GM06990 (cell line): ENCODE data around the gene FAM161A.

Experiments
- DNase-seq: peaks from one replicate; pipeline ENCODE4 v3.0.0-alpha.2; 2011; ENCODE audit not compliant: insufficient read length; ENCODE audit errors: extremely low read depth
- H3K27me3 ChIP-seq: replicated peaks from 2 replicates; pipeline ENCODE4 v1.6.0; 2011; ENCODE audit warnings: low read length; ENCODE audit not compliant: control insufficient read depth, insufficient read depth
- H3K36me3 ChIP-seq: 2 replicates; pipeline ENCODE4 v1.5.1; 2011; ENCODE audit warnings: low read length; ENCODE audit not compliant: control insufficient read depth, insufficient read depth
- H3K4me3 ChIP-seq: replicated peaks from 2 replicates; pipeline ENCODE4 v1.5.1; 2011; ENCODE audit warnings: low read depth, mild to moderate bottlenecking, control low read depth, low read length
- TF ChIP-seq, protein P1 (sequence below): IDR thresholded peaks from 2 replicates; pipeline ENCODE4 v1.5.1; 2011; ENCODE audit warnings: low read length, control low read depth, mild to moderate bottlenecking, inconsistent platforms; ENCODE audit not compliant: insufficient read depth, poor library complexity, severe bottlenecking

Gene FAM161A

DNA sequence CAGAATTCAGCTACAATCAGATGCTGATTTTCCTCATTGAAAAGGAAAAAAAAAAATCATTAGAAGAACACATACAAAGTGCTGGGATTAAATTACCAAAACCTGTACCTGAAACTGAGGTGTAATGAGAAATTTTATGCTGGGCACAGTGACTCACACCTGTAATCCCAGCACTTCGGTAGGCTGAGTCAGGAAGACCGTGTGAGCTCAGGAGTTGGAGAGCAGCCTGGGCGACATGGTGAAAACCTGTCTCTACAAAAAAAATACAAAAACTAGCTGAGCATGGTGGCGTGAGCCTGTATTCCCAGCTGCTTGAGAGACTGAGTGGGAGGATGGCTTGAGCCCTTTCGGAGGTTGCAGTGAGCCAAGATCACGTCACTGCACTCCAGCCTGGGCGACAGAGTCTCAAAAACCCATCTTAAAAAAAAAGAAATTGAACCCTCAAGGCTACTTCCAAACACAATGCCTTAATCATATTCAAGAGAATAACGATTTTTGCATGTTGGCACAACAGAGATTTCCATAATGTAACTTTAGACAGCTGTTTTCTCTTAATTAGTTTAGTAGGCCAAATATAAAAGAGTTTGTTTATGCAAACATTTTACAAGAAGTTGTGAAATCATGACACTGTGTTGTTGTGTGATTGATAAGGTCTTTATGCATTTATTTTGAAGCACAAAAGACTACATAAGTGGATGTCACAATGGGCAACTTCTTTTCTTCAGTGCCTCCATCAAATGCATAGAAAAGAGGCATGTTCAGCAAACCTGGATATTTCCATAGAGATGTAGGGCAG lies 63.9 kb downstream of the FAM161A start:
- Histone ChIP-seq H3K27me3 (no peaks in the 10 kb centered on the region), H3K4me3 (no peak overlapping the region), H3K36me3 (no peaks in the 10 kb centered on the region)
- DNase-seq: no peak
- TF ChIP-seq, protein P1, sequence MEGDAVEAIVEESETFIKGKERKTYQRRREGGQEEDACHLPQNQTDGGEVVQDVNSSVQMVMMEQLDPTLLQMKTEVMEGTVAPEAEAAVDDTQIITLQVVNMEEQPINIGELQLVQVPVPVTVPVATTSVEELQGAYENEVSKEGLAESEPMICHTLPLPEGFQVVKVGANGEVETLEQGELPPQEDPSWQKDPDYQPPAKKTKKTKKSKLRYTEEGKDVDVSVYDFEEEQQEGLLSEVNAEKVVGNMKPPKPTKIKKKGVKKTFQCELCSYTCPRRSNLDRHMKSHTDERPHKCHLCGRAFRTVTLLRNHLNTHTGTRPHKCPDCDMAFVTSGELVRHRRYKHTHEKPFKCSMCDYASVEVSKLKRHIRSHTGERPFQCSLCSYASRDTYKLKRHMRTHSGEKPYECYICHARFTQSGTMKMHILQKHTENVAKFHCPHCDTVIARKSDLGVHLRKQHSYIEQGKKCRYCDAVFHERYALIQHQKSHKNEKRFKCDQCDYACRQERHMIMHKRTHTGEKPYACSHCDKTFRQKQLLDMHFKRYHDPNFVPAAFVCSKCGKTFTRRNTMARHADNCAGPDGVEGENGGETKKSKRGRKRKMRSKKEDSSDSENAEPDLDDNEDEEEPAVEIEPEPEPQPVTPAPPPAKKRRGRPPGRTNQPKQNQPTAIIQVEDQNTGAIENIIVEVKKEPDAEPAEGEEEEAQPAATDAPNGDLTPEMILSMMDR: no peak

GRCh38 chr2:61787941-61788563 lies 65.8 kb downstream of the FAM161A start:
- DNase-seq: no peak
- TF ChIP-seq, protein P1: no peak
- Histone ChIP-seq H3K4me3 (no peak overlapping the region), H3K27me3 (no peaks in the 10 kb centered on the region), H3K36me3 (no peaks in the 10 kb centered on the region)

- no peak for DNase-seq
- TF ChIP-seq, protein P1: no peak
- Histone ChIP-seq H3K36me3 (no peaks in the 10 kb centered on the region), H3K4me3 (no peak overlapping the region), H3K27me3 (no peaks in the 10 kb centered on the region)
Observed at GRCh38 chr2:61786876-61787275, 67.0 kb downstream of the FAM161A start.

GRCh38 chr2:61785583-61785982 lies 68.3 kb downstream of the FAM161A start:
- no peaks in the 10 kb centered on the region for H3K27me3 ChIP-seq
- no peaks in the 10 kb centered on the region for H3K36me3 ChIP-seq
- TF ChIP-seq, protein P1: no peak
- no peak overlapping the region for H3K4me3 ChIP-seq
- DNase-seq: no peak

GRCh38 chr2:61784643-61785042 lies 69.2 kb downstream of the FAM161A start:
- no peak overlapping the region for H3K4me3 ChIP-seq
- no peak for DNase-seq
- no peaks in the 10 kb centered on the region for H3K27me3 ChIP-seq
- H3K36me3 ChIP-seq: no peaks in the 10 kb centered on the region
- TF ChIP-seq, protein P1: no peak
